ENCODE data around the gene DGUOK. TPM values are rescaled to one million over a fixed set of nuclear protein-coding genes. Genes with fewer than 3 reads are reported as not detected.

The DGUOK gene
- total and polyA plus RNA-seq, 10 of the 15 experiments (the other 5 are each of a cell fraction or from before 2014, with no cell fraction given), result 64.4 to 234 (median 91.4) TPM

- Histone ChIP-seq H3K79me2 (ENCODE audit: control insufficient read depth, insufficient read depth, low read length) (peaks cover 98% of the 10 kb centered on the region), H3K4me3 (peak overlapping the region; percentile 45), H3K27ac (ENCODE audit: control insufficient read depth, insufficient read depth) (no peak overlapping the region), H3K36me3 (ENCODE audit: control insufficient read depth in 2 of 2, insufficient read depth in 2 of 2, low read length in 1 of 2) (peaks cover 13 to 31% of the 10 kb centered on the region in 2 experiments; a peak in 3 of 4 replicates), H3K4me1 (ENCODE audit: control insufficient read depth, insufficient read depth, low read length) (peaks cover 17% of the 10 kb centered on the region), H3K9me3 (replicated peaks; ENCODE audit: control insufficient read depth, insufficient read depth, low read length) (no peaks in the 10 kb centered on the region), H4K20me1 (ENCODE audit: control insufficient read depth, insufficient read depth) (peaks cover 23% of the 10 kb centered on the region), H3K27me3 (replicated peaks in 1 of 2; ENCODE audit: control insufficient read depth in 2 of 2, insufficient read depth in 2 of 2, low read length in 1 of 2) (no peaks in the 10 kb centered on the region), H3K9ac (ENCODE audit: control insufficient read depth, insufficient read depth, low read length) (no peak overlapping the region; the same call in 1 of the 2 replicates), H3K4me2 (ENCODE audit: control insufficient read depth, insufficient read depth) (peak overlapping the region; percentile 96; the same call in 1 of the 2 replicates), H2AFZ (ENCODE audit: control insufficient read depth, low read depth, low read length) (no peak overlapping the region)
- WGBS (ENCODE audit: insufficient coverage, insufficient replicate concordance, low lambda C conversion rate, missing lambda C conversion rate), result 6% methylated on average over 22 of the region's 24 CpGs
- ChIA-PET RAD21 (ENCODE audit: unreplicated experiment) (interaction anchor here (0.6 to 3.8 kb wide), 22 partner anchors 8 to 178 kb away, joined by 3 to 48 read pairs (median 4); partner anchors contain the start of genes MOB1A and STAMBP), CTCF (interaction anchor here (1.0 to 2.3 kb wide), 13 partner anchors 8 to 181 kb away, joined by 3 to 18 read pairs (median 7); partner anchors contain the start of gene STAMBP), POLR2A (interaction anchor here (0.9 to 2.7 kb wide), 14 partner anchors 12 to 174 kb away, joined by 3 to 19 read pairs (median 4); partner anchors contain the start of gene STAMBP), SMC1A (ENCODE audit: uncharacterized antibody, unreplicated experiment) (interaction anchor here (0.7 to 3.9 kb wide), 24 partner anchors 9 to 180 kb away, joined by 3 to 25 read pairs (median 5); no protein-coding TSS in a partner anchor)
- BruUV-seq (replicated peaks), result no TSS peak
- intact Hi-C loops (cut with micrococcal nuclease; ENCODE audit: unreplicated experiment) (loop anchor here (5.0 kb wide), 1 partner anchor 75 kb away; no protein-coding TSS in a partner anchor), in situ Hi-C loops (cut with MboI) (no loop called here)
- DNase-seq (ENCODE audit: low read depth, low spot score) (no peak), ATAC-seq (peak; percentile 63), FAIRE-seq (no peak)
- TF ChIP-seq TCF3 (IDR thresholded peaks at IDR 0.05; ENCODE audit: borderline replicate concordance, insufficient read depth, low read depth, low read length) (no peak), EED (IDR thresholded peaks at IDR 0.05; ENCODE audit: low read depth) (no peak), NBN (IDR thresholded peaks at IDR 0.05) (0 out of 2 replicates have a peak, but pooled peaks have one; percentile 30), EP300 (IDR thresholded peaks at IDR 0.05; ENCODE audit: borderline replicate concordance in 1 of 2, control insufficient read depth in 1 of 2, low read depth in 2 of 2, low read length in 2 of 2) (no peak), MXI1 (IDR thresholded peaks at IDR 0.05; ENCODE audit: low read depth, low read length) (no peak), TCF12 (IDR thresholded peaks at IDR 0.05; ENCODE audit: low read depth, low read length) (no peak), RELA (IDR thresholded peaks at IDR 0.05; ENCODE audit: borderline replicate concordance, partially characterized antibody) (no peak), TBL1XR1 (IDR thresholded peaks at IDR 0.05; ENCODE audit: low read depth, low read length) (peak; percentile 29; the same call in 1 of the 2 replicates), NR2F1 (conservative IDR thresholded peaks at IDR 0.05) (peak; percentile 64; the same call in 1 of the 2 replicates), BCLAF1 (IDR thresholded peaks at IDR 0.05) (no peak), MTA2 (IDR thresholded peaks at IDR 0.05; ENCODE audit: low read depth) (0 out of 2 replicates have a peak, but pooled peaks have one; percentile 12), SRF (IDR thresholded peaks at IDR 0.05; ENCODE audit: low read depth in 2 of 2, low read length in 2 of 2) (no peak), BCL11A (IDR thresholded peaks at IDR 0.05; ENCODE audit: low read depth, low read length) (no peak), SMC3 (IDR thresholded peaks at IDR 0.05; ENCODE audit: borderline replicate concordance, low read length) (peak; percentile 7; the same call in 1 of the 2 replicates), RAD21 (IDR thresholded peaks at IDR 0.05; ENCODE audit: insufficient read depth, low read depth, low read length) (0 out of 2 replicates have a peak, but pooled peaks have one; percentile 10)
- TF ChIP-seq, protein P1, sequence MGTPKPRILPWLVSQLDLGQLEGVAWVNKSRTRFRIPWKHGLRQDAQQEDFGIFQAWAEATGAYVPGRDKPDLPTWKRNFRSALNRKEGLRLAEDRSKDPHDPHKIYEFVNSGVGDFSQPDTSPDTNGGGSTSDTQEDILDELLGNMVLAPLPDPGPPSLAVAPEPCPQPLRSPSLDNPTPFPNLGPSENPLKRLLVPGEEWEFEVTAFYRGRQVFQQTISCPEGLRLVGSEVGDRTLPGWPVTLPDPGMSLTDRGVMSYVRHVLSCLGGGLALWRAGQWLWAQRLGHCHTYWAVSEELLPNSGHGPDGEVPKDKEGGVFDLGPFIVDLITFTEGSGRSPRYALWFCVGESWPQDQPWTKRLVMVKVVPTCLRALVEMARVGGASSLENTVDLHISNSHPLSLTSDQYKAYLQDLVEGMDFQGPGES (IDR thresholded peaks at IDR 0.05), result no peak
- TF ChIP-seq, protein P2, sequence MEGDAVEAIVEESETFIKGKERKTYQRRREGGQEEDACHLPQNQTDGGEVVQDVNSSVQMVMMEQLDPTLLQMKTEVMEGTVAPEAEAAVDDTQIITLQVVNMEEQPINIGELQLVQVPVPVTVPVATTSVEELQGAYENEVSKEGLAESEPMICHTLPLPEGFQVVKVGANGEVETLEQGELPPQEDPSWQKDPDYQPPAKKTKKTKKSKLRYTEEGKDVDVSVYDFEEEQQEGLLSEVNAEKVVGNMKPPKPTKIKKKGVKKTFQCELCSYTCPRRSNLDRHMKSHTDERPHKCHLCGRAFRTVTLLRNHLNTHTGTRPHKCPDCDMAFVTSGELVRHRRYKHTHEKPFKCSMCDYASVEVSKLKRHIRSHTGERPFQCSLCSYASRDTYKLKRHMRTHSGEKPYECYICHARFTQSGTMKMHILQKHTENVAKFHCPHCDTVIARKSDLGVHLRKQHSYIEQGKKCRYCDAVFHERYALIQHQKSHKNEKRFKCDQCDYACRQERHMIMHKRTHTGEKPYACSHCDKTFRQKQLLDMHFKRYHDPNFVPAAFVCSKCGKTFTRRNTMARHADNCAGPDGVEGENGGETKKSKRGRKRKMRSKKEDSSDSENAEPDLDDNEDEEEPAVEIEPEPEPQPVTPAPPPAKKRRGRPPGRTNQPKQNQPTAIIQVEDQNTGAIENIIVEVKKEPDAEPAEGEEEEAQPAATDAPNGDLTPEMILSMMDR (IDR thresholded peaks at IDR 0.05 in 2 of 3, conservative IDR thresholded peaks at IDR 0.05 in 1 of 3; ENCODE audit: control insufficient read depth in 2 of 3, extremely low read depth in 1 of 3, insufficient read depth in 1 of 3, low read depth in 3 of 3, low read length in 3 of 3), result peak in 2 of 3 experiments; percentile 5 to 15; a peak in 1 of 6 replicates
Measured at GRCh38 chr2:74001781-74002504, 75.3 kb downstream of the DGUOK start.

Data from GM12878 (cell line).